Tibial nerve (tissue), 3 donors: ENCODE results near the gene AGK.

Experiments used
- POLR2A ChIP-seq, 2 donors: fragments of 450-650 bp; IDR thresholded peaks; one replicate each; pipeline ENCODE4 v1.6.1; 2017; ENCODE audit warnings: antibody characterized with exemption in 2 of 2, mild to moderate bottlenecking in 2 of 2, moderate library complexity in 2 of 2
- TF ChIP-seq, protein P1 (sequence below), 5 experiments: fragments of 200-600 bp in 3 of 5; fragments of 450-650 bp in 2 of 5; sonication (generic) in 3 of 5; IDR thresholded peaks; one replicate each; pipeline ENCODE4 v1.5.1; 2016 to 2019; ENCODE audit warnings: antibody characterized with exemption in 5 of 5, mild to moderate bottlenecking in 3 of 5, moderate library complexity in 2 of 5

- no peak for TF ChIP-seq POLR2A (IDR thresholded peaks at IDR 0.05)
- TF ChIP-seq, protein P1, sequence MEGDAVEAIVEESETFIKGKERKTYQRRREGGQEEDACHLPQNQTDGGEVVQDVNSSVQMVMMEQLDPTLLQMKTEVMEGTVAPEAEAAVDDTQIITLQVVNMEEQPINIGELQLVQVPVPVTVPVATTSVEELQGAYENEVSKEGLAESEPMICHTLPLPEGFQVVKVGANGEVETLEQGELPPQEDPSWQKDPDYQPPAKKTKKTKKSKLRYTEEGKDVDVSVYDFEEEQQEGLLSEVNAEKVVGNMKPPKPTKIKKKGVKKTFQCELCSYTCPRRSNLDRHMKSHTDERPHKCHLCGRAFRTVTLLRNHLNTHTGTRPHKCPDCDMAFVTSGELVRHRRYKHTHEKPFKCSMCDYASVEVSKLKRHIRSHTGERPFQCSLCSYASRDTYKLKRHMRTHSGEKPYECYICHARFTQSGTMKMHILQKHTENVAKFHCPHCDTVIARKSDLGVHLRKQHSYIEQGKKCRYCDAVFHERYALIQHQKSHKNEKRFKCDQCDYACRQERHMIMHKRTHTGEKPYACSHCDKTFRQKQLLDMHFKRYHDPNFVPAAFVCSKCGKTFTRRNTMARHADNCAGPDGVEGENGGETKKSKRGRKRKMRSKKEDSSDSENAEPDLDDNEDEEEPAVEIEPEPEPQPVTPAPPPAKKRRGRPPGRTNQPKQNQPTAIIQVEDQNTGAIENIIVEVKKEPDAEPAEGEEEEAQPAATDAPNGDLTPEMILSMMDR (IDR thresholded peaks at IDR 0.05): no peak
Measured at GRCh38 chr7:141567432-141567831, 16.2 kb downstream of the AGK start.
